Measurements from ENCODE around the gene MTG2.

DNA sequence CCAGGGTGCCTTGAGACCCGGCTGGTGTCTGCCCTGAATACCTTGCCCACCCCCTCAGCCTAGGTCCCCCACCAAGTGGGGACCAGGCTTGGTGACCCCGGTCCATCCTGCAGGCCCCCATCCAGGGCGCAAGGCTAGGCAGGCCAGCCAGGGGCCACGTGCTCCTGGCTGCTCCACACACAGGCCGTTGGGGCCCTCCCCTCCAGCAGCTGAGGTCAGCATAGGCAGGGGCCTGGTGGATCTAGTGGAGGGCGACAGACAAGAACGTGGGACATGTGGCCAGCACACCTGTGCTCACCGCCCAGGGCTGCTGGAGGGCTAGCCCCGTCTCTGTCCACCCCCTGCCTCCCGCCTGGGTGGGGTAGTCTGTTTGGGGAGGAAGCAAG, 44.8 kb downstream of the MTG2 start:
- no peak for TF ChIP-seq POLR2A (IDR thresholded peaks at IDR 0.05)
- no peak for TF ChIP-seq CTCF (IDR thresholded peaks at IDR 0.05)
